Fibroblast of the conjunctiva (primary cell): Measurements from ENCODE around the gene TTC39B.

Source experiments
- DNase-seq: peaks from one replicate; pipeline ENCODE4 v3.0.0-alpha.2; 2010; ENCODE audit warnings: low read depth

Gene TTC39B

DNA sequence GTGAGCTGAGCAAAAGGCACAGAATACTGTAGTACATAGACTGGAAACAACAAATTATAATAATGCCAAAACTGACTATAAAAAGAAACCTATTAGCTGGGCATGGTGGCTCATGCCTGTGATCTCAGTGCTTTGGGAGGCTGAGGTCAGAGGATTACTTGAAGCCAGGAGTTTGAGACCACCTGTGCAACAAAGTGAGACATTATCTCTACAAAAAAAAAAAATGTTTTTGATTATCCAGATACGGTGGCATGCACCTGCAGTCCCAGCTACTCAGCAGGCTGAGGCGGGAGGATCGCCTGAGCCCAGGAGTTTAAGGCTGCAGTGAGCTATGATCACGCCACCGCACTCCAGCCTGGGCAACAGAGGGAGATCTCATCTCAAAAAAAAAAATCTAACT is 175.9 kb downstream of the TTC39B start:
- no peak for DNase-seq

DNA sequence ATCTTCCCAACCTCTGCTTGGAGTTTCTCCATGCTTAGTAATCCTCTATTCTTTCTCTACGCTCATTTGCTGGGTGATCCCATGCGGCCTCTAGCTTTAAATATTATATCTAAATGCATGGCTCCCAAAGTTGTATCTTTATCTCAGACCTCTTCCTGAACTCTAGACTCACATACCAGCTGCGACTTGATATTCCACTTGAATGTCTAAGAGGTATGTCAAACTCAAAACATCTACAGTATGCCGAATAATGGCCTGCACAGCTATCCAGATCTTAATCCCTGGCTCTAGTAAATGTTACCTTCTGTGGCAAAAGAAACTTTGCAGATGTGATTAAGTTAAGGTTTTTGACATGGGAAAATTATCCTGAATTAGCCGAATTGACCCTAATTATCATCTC is 179.2 kb downstream of the TTC39B start:
- DNase-seq = no peak

DNA sequence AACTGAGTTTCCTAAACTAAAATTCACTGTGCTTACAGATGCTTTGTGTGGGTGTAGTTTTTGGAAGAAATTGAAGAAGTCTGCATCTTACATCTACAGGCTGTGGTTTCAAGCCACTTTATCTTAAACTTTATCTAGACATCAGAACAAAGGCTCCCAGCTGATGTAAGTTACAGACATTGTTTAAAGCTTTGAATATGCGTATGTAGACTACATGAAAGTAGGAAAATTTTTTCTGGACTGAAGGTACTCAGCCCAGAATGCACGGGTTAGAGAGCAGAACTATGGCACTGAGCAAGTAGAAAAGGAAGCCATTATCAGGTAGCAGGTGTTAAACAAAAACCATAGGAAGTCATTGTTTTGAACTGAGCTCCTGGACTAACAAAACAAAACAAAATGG is 185.4 kb downstream of the TTC39B start:
- no peak for DNase-seq

DNA sequence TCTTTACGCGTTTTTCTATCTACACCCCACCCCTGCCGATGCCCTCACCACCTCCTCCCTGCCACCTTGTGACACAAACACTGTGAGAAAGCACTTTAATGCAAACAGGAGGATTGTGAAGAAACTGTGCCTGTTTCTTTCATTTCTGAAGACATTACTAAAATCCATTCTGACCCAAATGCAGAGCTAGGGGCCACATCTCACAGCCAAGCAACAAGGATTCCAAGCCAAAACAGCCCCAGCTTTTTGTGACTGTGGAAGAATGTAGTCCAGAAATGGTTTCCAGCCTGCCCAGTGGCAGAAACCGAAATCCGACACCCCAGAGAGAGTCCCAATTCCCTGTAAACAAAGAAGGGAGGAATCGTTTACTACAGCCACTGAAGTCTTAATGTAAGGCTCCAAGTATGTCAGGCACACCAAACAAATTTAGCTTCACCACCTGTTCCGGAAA is 190.9 kb downstream of the TTC39B start:
- no peak for DNase-seq

DNA sequence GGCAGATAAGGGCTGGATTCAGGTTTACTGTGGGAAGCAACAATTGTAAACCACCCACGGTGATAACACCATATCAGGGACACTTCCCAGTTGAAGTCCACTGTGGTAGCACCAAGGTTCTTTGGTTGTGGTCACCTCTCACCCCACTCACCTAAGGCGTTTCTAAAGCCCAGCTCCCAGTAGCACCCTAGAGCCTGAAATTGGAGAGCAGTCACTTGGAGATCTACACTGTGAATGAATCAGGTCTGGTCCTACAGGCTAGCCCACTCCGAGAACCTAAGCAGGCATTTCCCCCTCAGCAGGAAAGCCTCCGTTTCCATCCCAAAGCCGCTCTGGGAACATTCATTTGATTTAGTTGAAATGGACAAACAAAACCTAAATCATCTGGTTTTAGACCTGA is 191.3 kb downstream of the TTC39B start:
- DNase-seq = no peak

DNA sequence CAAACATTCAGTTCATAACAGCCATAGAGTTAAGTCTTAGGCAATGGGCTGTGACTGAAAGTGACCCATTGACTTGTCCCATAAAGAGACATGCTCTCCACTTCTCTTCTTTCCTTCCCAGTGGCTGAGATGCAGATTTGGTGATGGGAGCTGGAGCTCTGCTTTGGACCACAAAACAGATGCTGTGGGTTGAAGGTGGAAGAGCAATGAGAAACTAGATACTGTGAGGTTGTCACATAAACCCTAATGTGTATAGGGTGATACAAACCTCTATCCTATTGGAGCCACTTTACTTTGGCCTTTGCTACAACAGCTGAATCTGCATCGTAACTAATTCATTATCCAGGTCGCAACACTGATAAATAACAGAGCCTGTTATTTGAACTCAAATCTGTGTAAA is 192.0 kb downstream of the TTC39B start:
- no peak for DNase-seq
